K562 (cell line): ENCODE measurements around the gene ZSWIM7. TPM values are rescaled to one million over a fixed set of nuclear protein-coding genes. Genes with fewer than 3 reads are reported as not detected.

Experiments used
- ATAC-seq: fragments of 200-7000 bp; cut with Tn5 transposase; 3 replicates; pipeline ENCODE4 v1.9.1; 2020; ENCODE audit warnings: moderate library complexity
- BruUV-seq: library from RNA; stranded (reverse); fragments of 400-500 nt; replicated peaks from 2 replicates; lab custom pipeline; 2021; lab: Mats Ljungman, UMichigan
- CTCF ChIA-PET: fragments of 300-600 bp; formaldehyde crosslinking; extraction: SDS; loops from one replicate; lab custom pipeline; 2021; ENCODE audit warnings: low intra/inter-chr PET ratio; lab: Yijun Ruan, JAX
- POLR2A ChIA-PET: fragments of 300-600, 350-650 bp; sonication (Branson Sonifier 250); formaldehyde crosslinking; extraction: SDS; loops from one replicate; lab custom pipeline; 2021; ENCODE audit warnings: antibody characterized with exemption, inconsistent platforms; lab: Yijun Ruan, JAX
- DNase-seq, 4 experiments: peaks; one replicate each; pipeline versions ENCODE4 v3.0.0 to v3.0.0-alpha.2; 2011 to 2018; ENCODE audit warnings: low spot score in 3 of 4, mixed read lengths in 3 of 4; ENCODE audit errors: extremely low read depth in 1 of 4
- FAIRE-seq: peaks from 2 replicates; lab custom pipeline; 2011; peaks lifted over from hg19 to GRCh38; lab: Jason Lieb, UNC
- H2AFZ ChIP-seq: 2 replicates; pipeline ENCODE4 v1.6.0; 2011; ENCODE audit warnings: low read depth, low read length, control low read depth, inconsistent platforms
- H3K27ac ChIP-seq: fragments of 200-600 bp; 3 replicates; pipeline ENCODE4 v1.8.0; 2011; ENCODE audit warnings: low read depth, mild to moderate bottlenecking, control low read depth, inconsistent platforms, low read length, moderate library complexity, mixed read lengths; ENCODE audit errors: extremely low read depth
- H3K27me3 ChIP-seq, 2 experiments: fragments of 300-600 bp in 1 of 2; 2 replicates in 1 of 2; 3 replicates in 1 of 2; pipeline versions ENCODE4 v1.6.0 to v1.8.0; 2011; ENCODE audit warnings: inconsistent platforms in 2 of 2, low read length in 2 of 2, mild to moderate bottlenecking in 1 of 2, mixed read lengths in 1 of 2, moderate library complexity in 1 of 2; ENCODE audit not compliant: control insufficient read depth in 2 of 2, insufficient read depth in 2 of 2
- H3K36me3 ChIP-seq: fragments of 300-600 bp; 3 replicates; pipeline ENCODE4 v1.8.0; 2011; ENCODE audit warnings: mild to moderate bottlenecking, low read length, inconsistent platforms; ENCODE audit not compliant: control insufficient read depth, insufficient read depth
- H3K4me1 ChIP-seq, 2 experiments: fragments of 200-600 bp in 1 of 2; replicated peaks in 1 of 2; 2 replicates in 1 of 2; 3 replicates in 1 of 2; pipeline versions ENCODE4 v1.5.1 to v1.8.0; 2011; ENCODE audit warnings: inconsistent platforms in 2 of 2, low read length in 2 of 2, mild to moderate bottlenecking in 1 of 2, mixed read lengths in 1 of 2, moderate library complexity in 1 of 2; ENCODE audit not compliant: control insufficient read depth in 2 of 2, insufficient read depth in 2 of 2
- H3K4me2 ChIP-seq: 2 replicates; pipeline ENCODE4 v1.6.1; 2011; ENCODE audit warnings: low read length, control low read depth, inconsistent platforms, mixed read lengths; ENCODE audit not compliant: insufficient read depth
- H3K4me3 ChIP-seq: fragments of 200-600 bp; sonication (generic), shearing (Covaris generic); 2 replicates; pipeline ENCODE4 v1.5.1; 2016; ENCODE audit warnings: control low read depth, inconsistent platforms
- H3K79me2 ChIP-seq: fragments of 200-600 bp; 3 replicates; pipeline ENCODE4 v1.8.0; 2011; ENCODE audit warnings: low read length, inconsistent platforms; ENCODE audit not compliant: control insufficient read depth, insufficient read depth
- H3K9ac ChIP-seq, 2 experiments: 2 replicates each; pipeline versions ENCODE4 v1.6.0 to v1.6.1; 2011; ENCODE audit warnings: low read depth in 2 of 2, low read length in 2 of 2, control low read depth in 1 of 2, inconsistent platforms in 1 of 2, mild to moderate bottlenecking in 1 of 2, mixed read lengths in 1 of 2; ENCODE audit not compliant: insufficient read depth in 1 of 2
- H3K9me1 ChIP-seq: one replicate; pipeline ENCODE4 v1.6.0; 2011; ENCODE audit warnings: inconsistent platforms, mild to moderate bottlenecking, low read length, moderate library complexity; ENCODE audit not compliant: control insufficient read depth, insufficient read depth
- H3K9me3 ChIP-seq: replicated peaks from 2 replicates; pipeline ENCODE4 v1.5.1; 2011; ENCODE audit warnings: low read depth, low read length, inconsistent platforms; ENCODE audit not compliant: control insufficient read depth, insufficient read depth
- H4K20me1 ChIP-seq: replicated peaks from 2 replicates; pipeline ENCODE4 v1.6.1; 2011; ENCODE audit warnings: low read length, inconsistent platforms, mixed read lengths; ENCODE audit not compliant: control insufficient read depth, insufficient read depth
- HSF4 ChIP-seq: fragments of 250-450 bp; sonication (Bioruptor Pico); IDR thresholded peaks from 2 replicates; pipeline ENCODE4 v2.1.2; 2022; ENCODE audit warnings: mild to moderate bottlenecking, moderate library complexity, borderline replicate concordance
- KDM1A ChIP-seq, 2 experiments: fragments of 450-650 bp; IDR thresholded peaks; 2 replicates each; pipeline ENCODE4 v1.6.1; 2016; ENCODE audit warnings: mild to moderate bottlenecking in 2 of 2
- NFYB ChIP-seq: IDR thresholded peaks from 2 replicates; pipeline ENCODE4 v1.6.1; 2011; ENCODE audit warnings: mild to moderate bottlenecking, moderate library complexity; ENCODE audit not compliant: insufficient read length; ENCODE audit errors: extremely low read depth
- RAD51 ChIP-seq: fragments of 450-650 bp; IDR thresholded peaks from 2 replicates; pipeline ENCODE4 v1.7.1; 2016; ENCODE audit warnings: low read depth, mild to moderate bottlenecking, borderline replicate concordance
- RERE ChIP-seq: sonication (generic); formaldehyde crosslinking; IDR thresholded peaks from 2 replicates; pipeline ENCODE4 v1.8.0; 2023; ENCODE audit warnings: missing genetic modification reagents, mild to moderate bottlenecking, borderline replicate concordance
- REST ChIP-seq, 2 experiments: fragments of 450-650 bp; formaldehyde crosslinking in 1 of 2; IDR thresholded peaks; 2 replicates each; pipeline versions ENCODE4 v1.4.0 to v1.6.1; 2014 to 2020; ENCODE audit warnings: mild to moderate bottlenecking in 2 of 2, borderline replicate concordance in 1 of 2, low read depth in 1 of 2
- TAF9B ChIP-seq: fragments of 450-650 bp; IDR thresholded peaks from 2 replicates; pipeline ENCODE4 v1.6.1; 2018; ENCODE audit warnings: mild to moderate bottlenecking; ENCODE audit not compliant: partially characterized antibody
- XRCC5 ChIP-seq: fragments of 200-400 bp; formaldehyde crosslinking; IDR thresholded peaks from 2 replicates; pipeline ENCODE4 v1.6.1; 2017; ENCODE audit warnings: low read depth, mild to moderate bottlenecking, low read length
- WGBS: fragments of 100-300 bp; shearing (Covaris generic); methylation state at CpG from one replicate; pipeline ENCODE4 v1.1.6; 2016; ENCODE audit warnings: low coverage, mixed read lengths; ENCODE audit not compliant: insufficient coverage; ENCODE audit errors: missing lambda C conversion rate; 5-methylcytosine and 5-hydroxymethylcytosine counted together
- in situ Hi-C: fragments of 300-500 bp; cut with MboI; formaldehyde crosslinking; loops from 4 replicates; pipeline ENCODE4 v1.15.0; 2018; ENCODE audit warnings: inconsistent platforms, mixed read lengths
- intact Hi-C: fragments of 100-400 bp; cut with micrococcal nuclease; formaldehyde crosslinking; loops from 2 replicates; pipeline ENCODE4 v1.14.2; 2022
- polyA plus RNA-seq, 8 experiments: library from polyadenylated mRNA; depleted of rRNA in 4 of 8; stranded (reverse) in 5 of 8; unstranded in 3 of 8; fragments of >200 nt; fragmentation: Nextera tagmentation in 2 of 8; fragmentation: Illumina TruSeq in 1 of 8; extraction: Ambion mirVana in 2 of 8; extraction: Trizol in 1 of 8; gene quantifications; 2 replicates each; pipeline versions ENCODE4 v1.2.1 to v1.2.3, GENCODE V29; 2011 to 2014; ENCODE audit warnings: inconsistent platforms in 1 of 8, missing spikeins in 1 of 8
- total RNA-seq, 7 experiments: library from RNA; depleted of rRNA in 6 of 7; stranded (reverse); fragments of >200 nt in 6 of 7; fragmentation: Illumina TruSeq in 2 of 7; extraction: Trizol in 2 of 7; gene quantifications; 2 replicates each; pipeline versions ENCODE4 v1.2.1 to v1.2.3, GENCODE V29; 2011 to 2021; ENCODE audit warnings: low replicate concordance in 1 of 7

Gene ZSWIM7
- total and polyA plus RNA-seq, 9 of the 15 experiments (the other 6 are each of a cell fraction or from before 2014, with no cell fraction given), result 5.9 to 18.7 (median 9.5) TPM

GRCh38 chr17:15952048-15952532, 47.4 kb downstream of the ZSWIM7 start:
- H3K79me2 ChIP-seq, result peaks cover 40% of the 10 kb centered on the region
- TF ChIP-seq RAD51 (peak; percentile 68), TAF9B (no peak), RERE (CRISPR knock-in tag) (no peak), HSF4 (CRISPR knock-in tag) (no peak), REST (IDR thresholded peaks at IDR 0.05; ENCODE audit: borderline replicate concordance) (0 out of 2 replicates have a peak, but pooled peaks have one; percentile 14), REST (CRISPR knock-in tag; IDR thresholded peaks at IDR 0.05; ENCODE audit: low read depth) (no peak), XRCC5 (no peak), NFYB (peak; percentile 29), KDM1A (IDR thresholded peaks at IDR 0.05) (peak in 1 of 2 experiments; percentile 34; a peak in 2 of 4 replicates)

More at GRCh38 chr17:15952048-15952532, 47.4 kb downstream of the ZSWIM7 start:
- Histone ChIP-seq H3K4me3 (no peak overlapping the region), H2AFZ (no peak overlapping the region), H3K9me1 (no peaks in the 10 kb centered on the region), H3K4me1 (peaks cover 24 to 44% of the 10 kb centered on the region in 2 experiments), H3K27ac (no peak overlapping the region), H3K36me3 (peaks cover 7% of the 10 kb centered on the region; the same call in 2 of the 3 replicates), H3K9me3 (no peaks in the 10 kb centered on the region), H4K20me1 (peaks cover 5% of the 10 kb centered on the region; the same call in 1 of the 2 replicates), H3K27me3 (no peaks in the 10 kb centered on the region), H3K9ac (no peak overlapping the region; a peak in 1 of 4 replicates), H3K4me2 (no peak overlapping the region)
- POLR2A ChIA-PET, result no interaction called here
- DNase-seq, result no peak
- FAIRE-seq, result peak; percentile 26
- in situ Hi-C loops (loop anchor here (25.0 kb wide), 1 partner anchor 690 kb away; the partner anchor contains the start of gene PMP22), intact Hi-C loops (no loop called here)
- peak; percentile 65 for ATAC-seq
- no TSS peak for BruUV-seq
- CTCF ChIA-PET, result no interaction called here
- WGBS, result 28% methylated on average over 7 of the region's 7 CpGs
